GM23338 (cell line): ENCODE data around the gene TGFBI. TPM values are rescaled to one million over a fixed set of nuclear protein-coding genes. Genes with fewer than 3 reads are reported as not detected.

Experiments used
- ATAC-seq: fragments of 200-7000 bp; cut with Tn5 transposase; 3 replicates; pipeline ENCODE4 v1.9.1; 2020
- DNase-seq: peaks from one replicate; pipeline ENCODE4 v3.0.0-alpha.2; 2015; ENCODE audit warnings: low spot score
- H2AFZ ChIP-seq: fragments of 200-600 bp; sonication (generic); 2 replicates; pipeline ENCODE4 v1.8.0; 2016; ENCODE audit warnings: antibody characterized with exemption, mild to moderate bottlenecking, moderate library complexity
- H3F3A ChIP-seq: fragments of 200-600 bp; sonication (generic); replicated peaks from 2 replicates; pipeline ENCODE4 v1.8.0; 2017; ENCODE audit warnings: antibody characterized with exemption, mixed run types, low read depth
- H3K27ac ChIP-seq: fragments of 200-600 bp; sonication (generic); 2 replicates; pipeline ENCODE4 v1.6.1; 2016; ENCODE audit warnings: low read depth
- H3K27me3 ChIP-seq: fragments of 200-600 bp; sonication (generic); 2 replicates; pipeline ENCODE4 v1.8.0; 2016; ENCODE audit warnings: mild to moderate bottlenecking, mixed run types, moderate library complexity; ENCODE audit not compliant: insufficient read depth
- H3K36me3 ChIP-seq: fragments of 200-600 bp; sonication (generic); 2 replicates; pipeline ENCODE4 v1.8.0; 2016; ENCODE audit warnings: mild to moderate bottlenecking; ENCODE audit not compliant: insufficient read depth
- H3K4me1 ChIP-seq: fragments of 200-600 bp; sonication (generic); 2 replicates; pipeline ENCODE4 v1.8.0; 2016; ENCODE audit warnings: mild to moderate bottlenecking, moderate library complexity; ENCODE audit not compliant: insufficient read depth
- H3K4me2 ChIP-seq: fragments of 200-600 bp; sonication (generic); 2 replicates; pipeline ENCODE4 v1.7.1; 2017; ENCODE audit warnings: mixed run types
- H3K4me3 ChIP-seq: fragments of 200-600 bp; sonication (generic); 2 replicates; pipeline ENCODE4 v1.6.1; 2016; ENCODE audit warnings: mixed run types
- H3K79me2 ChIP-seq: fragments of 200-600 bp; sonication (generic); replicated peaks from 2 replicates; pipeline ENCODE4 v1.8.0; 2017; ENCODE audit warnings: mild to moderate bottlenecking; ENCODE audit not compliant: insufficient read depth
- H3K9me2 ChIP-seq: fragments of 200-600 bp; sonication (generic); 2 replicates; pipeline ENCODE4 v1.8.0; 2017; ENCODE audit not compliant: insufficient read depth
- H4K20me1 ChIP-seq: fragments of 200-600 bp; sonication (generic); replicated peaks from 2 replicates; pipeline ENCODE4 v1.8.0; 2017; ENCODE audit warnings: mild to moderate bottlenecking; ENCODE audit not compliant: insufficient read depth
- H3K27ac Mint-ChIP-seq: 2 replicates; pipeline ENCODE4 v1.8.0; 2020; ENCODE audit warnings: inconsistent platforms, mild to moderate bottlenecking, moderate library complexity, mixed read lengths
- H3K27me3 Mint-ChIP-seq: 3 replicates; pipeline ENCODE4 v1.8.0; 2022; ENCODE audit warnings: low read depth, mild to moderate bottlenecking, moderate library complexity, mixed read lengths, inconsistent platforms; ENCODE audit not compliant: insufficient read depth, poor library complexity
- H3K36me3 Mint-ChIP-seq: 3 replicates; pipeline ENCODE4 v1.8.0; 2021; ENCODE audit warnings: low read depth, mild to moderate bottlenecking, inconsistent platforms, moderate library complexity, mixed read lengths
- H3K4me1 Mint-ChIP-seq: 3 replicates; pipeline ENCODE4 v1.8.0; 2020; ENCODE audit warnings: mild to moderate bottlenecking, inconsistent platforms, mixed read lengths
- H3K4me3 Mint-ChIP-seq: 3 replicates; pipeline ENCODE4 v1.8.0; 2021; ENCODE audit warnings: moderate library complexity, mild to moderate bottlenecking, inconsistent platforms, mixed read lengths
- H3K9me3 Mint-ChIP-seq: 3 replicates; pipeline ENCODE4 v1.8.0; 2020; ENCODE audit warnings: moderate library complexity, mild to moderate bottlenecking, inconsistent platforms, mixed read lengths
- CREB1 ChIP-seq: fragments of 250-450 bp; sonication (Bioruptor Pico); IDR thresholded peaks from 2 replicates; pipeline ENCODE4 v1.5.0; 2020; ENCODE audit warnings: low read depth, mild to moderate bottlenecking, moderate library complexity
- EZH2 ChIP-seq: fragments of 200-600 bp; sonication (generic); IDR thresholded peaks from one replicate; pipeline ENCODE4 v1.8.0; 2017; ENCODE audit warnings: antibody characterized with exemption, mild to moderate bottlenecking, low read depth; ENCODE audit not compliant: unreplicated experiment
- EZH2phosphoT487 ChIP-seq: fragments of 200-600 bp; sonication (generic); IDR thresholded peaks from one replicate; pipeline ENCODE4 v1.8.1; 2018; ENCODE audit warnings: antibody characterized with exemption; ENCODE audit not compliant: unreplicated experiment
- JUNB ChIP-seq: IDR thresholded peaks from one replicate; pipeline ENCODE4 v1.6.1; 2016; ENCODE audit warnings: antibody characterized with exemption; ENCODE audit not compliant: unreplicated experiment
- NANOG ChIP-seq: IDR thresholded peaks from 2 replicates; pipeline ENCODE4 v1.6.1; 2016; ENCODE audit warnings: antibody characterized with exemption, borderline replicate concordance
- POLR2AphosphoS5 ChIP-seq: IDR thresholded peaks from 2 replicates; pipeline ENCODE4 v1.6.1; 2016; ENCODE audit warnings: antibody characterized with exemption, low read depth
- STAT1 ChIP-seq: IDR thresholded peaks from one replicate; pipeline ENCODE4 v1.6.1; 2016; ENCODE audit warnings: antibody characterized with exemption; ENCODE audit not compliant: unreplicated experiment
- ZNF114 ChIP-seq: fragments of 250-450 bp; sonication (Bioruptor Pico); IDR thresholded peaks from 2 replicates; pipeline ENCODE4 v1.5.0; 2020; ENCODE audit warnings: mild to moderate bottlenecking, moderate library complexity
- ZNF331 ChIP-seq: fragments of 250-450 bp; sonication (Bioruptor Pico); IDR thresholded peaks from 2 replicates; pipeline ENCODE4 v1.5.0; 2020; ENCODE audit warnings: low read depth, mild to moderate bottlenecking, moderate library complexity
- polyA plus RNA-seq: library from polyadenylated mRNA; unstranded; fragments of >200 nt; fragmentation: Nextera tagmentation; extraction: Ambion mirVana; gene quantifications from 2 replicates; pipeline ENCODE4 v1.2.1, GENCODE V29; 2016
- total RNA-seq: library from RNA; depleted of rRNA; stranded (reverse); fragments of >200 nt; shearing (Covaris generic); gene quantifications from 2 replicates; pipeline ENCODE4 v1.2.3, GENCODE V29; 2014
- TF ChIP-seq, protein P1 (sequence below): IDR thresholded peaks from 2 replicates; pipeline ENCODE4 v1.6.1; 2016; ENCODE audit warnings: antibody characterized with exemption
- TF ChIP-seq, protein P2 (sequence below), 2 experiments: fragments of 200-600 bp in 1 of 2; sonication (generic) in 1 of 2; conservative IDR thresholded peaks; 2 replicates each; pipeline versions ENCODE4 v1.5.1 to v1.6.1; 2016 to 2017; ENCODE audit warnings: antibody characterized with exemption in 2 of 2, low read depth in 2 of 2, mild to moderate bottlenecking in 2 of 2, moderate library complexity in 1 of 2
- TF ChIP-seq, protein P3 (sequence below): fragments of 250-450 bp; sonication (Bioruptor Pico); IDR thresholded peaks from 2 replicates; pipeline ENCODE4 v1.5.0; 2020; ENCODE audit warnings: mild to moderate bottlenecking, moderate library complexity
- TF ChIP-seq, protein P4 (sequence below): IDR thresholded peaks from one replicate; pipeline ENCODE4 v1.6.1; 2018; ENCODE audit warnings: antibody characterized with exemption; ENCODE audit not compliant: unreplicated experiment

Gene TGFBI
- total and polyA plus RNA-seq, 2 experiments from 2014 or later = 8.9 to 9.4 TPM

DNA sequence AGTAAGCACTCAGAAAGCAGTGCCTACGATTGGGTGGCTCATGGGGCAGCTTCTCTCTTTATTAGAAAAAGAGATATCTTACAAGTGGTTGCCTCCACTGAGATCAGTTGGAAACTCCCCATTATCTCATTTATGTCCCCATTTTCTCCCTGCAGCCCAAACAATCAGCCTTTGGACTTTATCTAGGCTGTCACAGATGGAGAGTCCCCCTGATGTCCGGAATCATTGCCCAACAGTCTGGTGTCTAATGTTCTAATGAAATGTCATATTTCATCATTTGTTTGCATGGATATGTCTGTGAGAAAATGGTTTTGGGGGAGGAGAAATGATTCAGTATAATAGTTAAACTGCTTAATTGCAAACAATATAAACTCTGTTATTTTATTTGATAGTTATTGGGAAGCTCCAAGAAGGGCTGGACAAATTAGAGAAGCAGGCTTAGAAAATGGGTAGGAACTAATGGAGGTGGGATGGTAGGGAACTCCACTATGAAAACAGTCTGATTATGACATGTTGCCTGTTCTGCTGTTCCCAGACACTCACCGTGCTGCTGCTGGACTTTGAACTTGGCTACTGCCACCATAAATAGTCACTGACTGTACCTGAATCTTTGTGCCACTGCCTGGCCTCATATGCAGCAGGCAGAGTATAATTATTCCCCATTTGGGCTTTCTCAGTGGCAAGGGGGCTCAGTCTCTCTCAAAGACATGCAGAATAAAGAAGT is 65.6 kb downstream of the TGFBI start:
- peaks cover 5% of the 10 kb centered on the region for H3K27me3 Mint-ChIP-seq
- Histone ChIP-seq H3K4me2 (no peak overlapping the region), H3K9me2 (0 out of 2 replicates have a peak, but pooled peaks cover 4% of the 10 kb centered on the region), H3K27me3 (no peaks in the 10 kb centered on the region), H3K27ac (no peak overlapping the region), H3K36me3 (no peaks in the 10 kb centered on the region), H3K4me3 (no peak overlapping the region), H3F3A (no peaks in the 10 kb centered on the region), H3K4me1 (peaks cover 17% of the 10 kb centered on the region), H2AFZ (no peak overlapping the region), H4K20me1 (no peaks in the 10 kb centered on the region), H3K79me2 (no peaks in the 10 kb centered on the region)
- no peak overlapping the region for H3K27ac Mint-ChIP-seq
- H3K36me3 Mint-ChIP-seq = no peaks in the 10 kb centered on the region
- H3K4me1 Mint-ChIP-seq = peaks cover 13% of the 10 kb centered on the region
- ATAC-seq = no peak
- DNase-seq = no peak
- no peak for TF ChIP-seq STAT1
- no peak for TF ChIP-seq CREB1 (CRISPR knock-in tag)
- TF ChIP-seq, protein P1, sequence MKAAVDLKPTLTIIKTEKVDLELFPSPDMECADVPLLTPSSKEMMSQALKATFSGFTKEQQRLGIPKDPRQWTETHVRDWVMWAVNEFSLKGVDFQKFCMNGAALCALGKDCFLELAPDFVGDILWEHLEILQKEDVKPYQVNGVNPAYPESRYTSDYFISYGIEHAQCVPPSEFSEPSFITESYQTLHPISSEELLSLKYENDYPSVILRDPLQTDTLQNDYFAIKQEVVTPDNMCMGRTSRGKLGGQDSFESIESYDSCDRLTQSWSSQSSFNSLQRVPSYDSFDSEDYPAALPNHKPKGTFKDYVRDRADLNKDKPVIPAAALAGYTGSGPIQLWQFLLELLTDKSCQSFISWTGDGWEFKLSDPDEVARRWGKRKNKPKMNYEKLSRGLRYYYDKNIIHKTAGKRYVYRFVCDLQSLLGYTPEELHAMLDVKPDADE = no peak
- TF ChIP-seq ZNF331 (CRISPR knock-in tag) = no peak
- TF ChIP-seq JUNB = no peak
- TF ChIP-seq EZH2 = no peak
- TF ChIP-seq NANOG = no peak
- TF ChIP-seq, protein P2, sequence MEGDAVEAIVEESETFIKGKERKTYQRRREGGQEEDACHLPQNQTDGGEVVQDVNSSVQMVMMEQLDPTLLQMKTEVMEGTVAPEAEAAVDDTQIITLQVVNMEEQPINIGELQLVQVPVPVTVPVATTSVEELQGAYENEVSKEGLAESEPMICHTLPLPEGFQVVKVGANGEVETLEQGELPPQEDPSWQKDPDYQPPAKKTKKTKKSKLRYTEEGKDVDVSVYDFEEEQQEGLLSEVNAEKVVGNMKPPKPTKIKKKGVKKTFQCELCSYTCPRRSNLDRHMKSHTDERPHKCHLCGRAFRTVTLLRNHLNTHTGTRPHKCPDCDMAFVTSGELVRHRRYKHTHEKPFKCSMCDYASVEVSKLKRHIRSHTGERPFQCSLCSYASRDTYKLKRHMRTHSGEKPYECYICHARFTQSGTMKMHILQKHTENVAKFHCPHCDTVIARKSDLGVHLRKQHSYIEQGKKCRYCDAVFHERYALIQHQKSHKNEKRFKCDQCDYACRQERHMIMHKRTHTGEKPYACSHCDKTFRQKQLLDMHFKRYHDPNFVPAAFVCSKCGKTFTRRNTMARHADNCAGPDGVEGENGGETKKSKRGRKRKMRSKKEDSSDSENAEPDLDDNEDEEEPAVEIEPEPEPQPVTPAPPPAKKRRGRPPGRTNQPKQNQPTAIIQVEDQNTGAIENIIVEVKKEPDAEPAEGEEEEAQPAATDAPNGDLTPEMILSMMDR (conservative IDR thresholded peaks at IDR 0.05; ENCODE audit: low read depth in 2 of 2) = no peak
- no peak for TF ChIP-seq EZH2phosphoT487
- TF ChIP-seq POLR2AphosphoS5 = no peak
- TF ChIP-seq, protein P3, sequence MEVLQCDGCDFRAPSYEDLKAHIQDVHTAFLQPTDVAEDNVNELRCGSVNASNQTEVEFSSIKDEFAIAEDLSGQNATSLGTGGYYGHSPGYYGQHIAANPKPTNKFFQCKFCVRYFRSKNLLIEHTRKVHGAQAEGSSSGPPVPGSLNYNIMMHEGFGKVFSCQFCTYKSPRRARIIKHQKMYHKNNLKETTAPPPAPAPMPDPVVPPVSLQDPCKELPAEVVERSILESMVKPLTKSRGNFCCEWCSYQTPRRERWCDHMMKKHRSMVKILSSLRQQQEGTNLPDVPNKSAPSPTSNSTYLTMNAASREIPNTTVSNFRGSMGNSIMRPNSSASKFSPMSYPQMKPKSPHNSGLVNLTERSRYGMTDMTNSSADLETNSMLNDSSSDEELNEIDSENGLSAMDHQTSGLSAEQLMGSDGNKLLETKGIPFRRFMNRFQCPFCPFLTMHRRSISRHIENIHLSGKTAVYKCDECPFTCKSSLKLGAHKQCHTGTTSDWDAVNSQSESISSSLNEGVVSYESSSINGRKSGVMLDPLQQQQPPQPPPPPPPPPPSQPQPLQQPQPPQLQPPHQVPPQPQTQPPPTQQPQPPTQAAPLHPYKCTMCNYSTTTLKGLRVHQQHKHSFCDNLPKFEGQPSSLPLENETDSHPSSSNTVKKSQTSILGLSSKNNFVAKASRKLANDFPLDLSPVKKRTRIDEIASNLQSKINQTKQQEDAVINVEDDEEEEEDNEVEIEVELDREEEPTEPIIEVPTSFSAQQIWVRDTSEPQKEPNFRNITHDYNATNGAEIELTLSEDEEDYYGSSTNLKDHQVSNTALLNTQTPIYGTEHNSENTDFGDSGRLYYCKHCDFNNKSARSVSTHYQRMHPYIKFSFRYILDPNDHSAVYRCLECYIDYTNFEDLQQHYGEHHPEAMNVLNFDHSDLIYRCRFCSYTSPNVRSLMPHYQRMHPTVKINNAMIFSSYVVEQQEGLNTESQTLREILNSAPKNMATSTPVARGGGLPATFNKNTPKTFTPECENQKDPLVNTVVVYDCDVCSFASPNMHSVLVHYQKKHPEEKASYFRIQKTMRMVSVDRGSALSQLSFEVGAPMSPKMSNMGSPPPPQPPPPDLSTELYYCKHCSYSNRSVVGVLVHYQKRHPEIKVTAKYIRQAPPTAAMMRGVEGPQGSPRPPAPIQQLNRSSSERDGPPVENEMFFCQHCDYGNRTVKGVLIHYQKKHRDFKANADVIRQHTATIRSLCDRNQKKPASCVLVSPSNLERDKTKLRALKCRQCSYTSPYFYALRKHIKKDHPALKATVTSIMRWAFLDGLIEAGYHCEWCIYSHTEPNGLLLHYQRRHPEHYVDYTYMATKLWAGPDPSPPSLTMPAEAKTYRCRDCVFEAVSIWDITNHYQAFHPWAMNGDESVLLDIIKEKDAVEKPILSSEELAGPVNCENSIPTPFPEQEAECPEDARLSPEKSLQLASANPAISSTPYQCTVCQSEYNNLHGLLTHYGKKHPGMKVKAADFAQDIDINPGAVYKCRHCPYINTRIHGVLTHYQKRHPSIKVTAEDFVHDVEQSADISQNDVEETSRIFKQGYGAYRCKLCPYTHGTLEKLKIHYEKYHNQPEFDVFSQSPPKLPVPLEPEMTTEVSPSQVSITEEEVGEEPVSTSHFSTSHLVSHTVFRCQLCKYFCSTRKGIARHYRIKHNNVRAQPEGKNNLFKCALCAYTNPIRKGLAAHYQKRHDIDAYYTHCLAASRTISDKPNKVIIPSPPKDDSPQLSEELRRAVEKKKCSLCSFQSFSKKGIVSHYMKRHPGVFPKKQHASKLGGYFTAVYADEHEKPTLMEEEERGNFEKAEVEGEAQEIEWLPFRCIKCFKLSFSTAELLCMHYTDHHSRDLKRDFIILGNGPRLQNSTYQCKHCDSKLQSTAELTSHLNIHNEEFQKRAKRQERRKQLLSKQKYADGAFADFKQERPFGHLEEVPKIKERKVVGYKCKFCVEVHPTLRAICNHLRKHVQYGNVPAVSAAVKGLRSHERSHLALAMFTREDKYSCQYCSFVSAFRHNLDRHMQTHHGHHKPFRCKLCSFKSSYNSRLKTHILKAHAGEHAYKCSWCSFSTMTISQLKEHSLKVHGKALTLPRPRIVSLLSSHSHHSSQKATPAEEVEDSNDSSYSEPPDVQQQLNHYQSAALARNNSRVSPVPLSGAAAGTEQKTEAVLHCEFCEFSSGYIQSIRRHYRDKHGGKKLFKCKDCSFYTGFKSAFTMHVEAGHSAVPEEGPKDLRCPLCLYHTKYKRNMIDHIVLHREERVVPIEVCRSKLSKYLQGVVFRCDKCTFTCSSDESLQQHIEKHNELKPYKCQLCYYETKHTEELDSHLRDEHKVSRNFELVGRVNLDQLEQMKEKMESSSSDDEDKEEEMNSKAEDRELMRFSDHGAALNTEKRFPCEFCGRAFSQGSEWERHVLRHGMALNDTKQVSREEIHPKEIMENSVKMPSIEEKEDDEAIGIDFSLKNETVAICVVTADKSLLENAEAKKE (CRISPR knock-in tag) = no peak
- TF ChIP-seq, protein P4, sequence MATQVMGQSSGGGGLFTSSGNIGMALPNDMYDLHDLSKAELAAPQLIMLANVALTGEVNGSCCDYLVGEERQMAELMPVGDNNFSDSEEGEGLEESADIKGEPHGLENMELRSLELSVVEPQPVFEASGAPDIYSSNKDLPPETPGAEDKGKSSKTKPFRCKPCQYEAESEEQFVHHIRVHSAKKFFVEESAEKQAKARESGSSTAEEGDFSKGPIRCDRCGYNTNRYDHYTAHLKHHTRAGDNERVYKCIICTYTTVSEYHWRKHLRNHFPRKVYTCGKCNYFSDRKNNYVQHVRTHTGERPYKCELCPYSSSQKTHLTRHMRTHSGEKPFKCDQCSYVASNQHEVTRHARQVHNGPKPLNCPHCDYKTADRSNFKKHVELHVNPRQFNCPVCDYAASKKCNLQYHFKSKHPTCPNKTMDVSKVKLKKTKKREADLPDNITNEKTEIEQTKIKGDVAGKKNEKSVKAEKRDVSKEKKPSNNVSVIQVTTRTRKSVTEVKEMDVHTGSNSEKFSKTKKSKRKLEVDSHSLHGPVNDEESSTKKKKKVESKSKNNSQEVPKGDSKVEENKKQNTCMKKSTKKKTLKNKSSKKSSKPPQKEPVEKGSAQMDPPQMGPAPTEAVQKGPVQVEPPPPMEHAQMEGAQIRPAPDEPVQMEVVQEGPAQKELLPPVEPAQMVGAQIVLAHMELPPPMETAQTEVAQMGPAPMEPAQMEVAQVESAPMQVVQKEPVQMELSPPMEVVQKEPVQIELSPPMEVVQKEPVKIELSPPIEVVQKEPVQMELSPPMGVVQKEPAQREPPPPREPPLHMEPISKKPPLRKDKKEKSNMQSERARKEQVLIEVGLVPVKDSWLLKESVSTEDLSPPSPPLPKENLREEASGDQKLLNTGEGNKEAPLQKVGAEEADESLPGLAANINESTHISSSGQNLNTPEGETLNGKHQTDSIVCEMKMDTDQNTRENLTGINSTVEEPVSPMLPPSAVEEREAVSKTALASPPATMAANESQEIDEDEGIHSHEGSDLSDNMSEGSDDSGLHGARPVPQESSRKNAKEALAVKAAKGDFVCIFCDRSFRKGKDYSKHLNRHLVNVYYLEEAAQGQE = no peak
- TF ChIP-seq ZNF114 (CRISPR knock-in tag) = no peak
- no peaks in the 10 kb centered on the region for H3K9me3 Mint-ChIP-seq
- H3K4me3 Mint-ChIP-seq = no peak overlapping the region
